KMS-11 (cell line): ENCODE results near the gene KCTD3.

ENCODE experiments used
- H2AFZ ChIP-seq: fragments of 200-600 bp; sonication (generic); 2 replicates; pipeline ENCODE4 v1.6.1; 2016; ENCODE audit warnings: antibody characterized with exemption, mixed run types, low read depth
- H3K27ac ChIP-seq: fragments of 200-600 bp; sonication (generic); 2 replicates; pipeline ENCODE4 v1.6.1; 2016; ENCODE audit warnings: mild to moderate bottlenecking, mixed run types
- H3K27me3 ChIP-seq: fragments of 200-600 bp; sonication (generic); 2 replicates; pipeline ENCODE4 v1.6.1; 2017; ENCODE audit warnings: mild to moderate bottlenecking, low read depth, mixed run types, moderate library complexity; ENCODE audit not compliant: insufficient read depth
- H3K36me3 ChIP-seq: fragments of 200-600 bp; sonication (generic); 2 replicates; pipeline ENCODE4 v1.6.1; 2017; ENCODE audit warnings: mild to moderate bottlenecking, mixed run types; ENCODE audit not compliant: insufficient read depth
- H3K4me1 ChIP-seq: fragments of 200-600 bp; sonication (generic); 2 replicates; pipeline ENCODE4 v1.6.1; 2016; ENCODE audit warnings: mild to moderate bottlenecking, low read depth, mixed run types; ENCODE audit not compliant: poor library complexity, severe bottlenecking
- H3K4me2 ChIP-seq: fragments of 200-600 bp; sonication (generic); 2 replicates; pipeline ENCODE4 v1.7.0; 2016; ENCODE audit warnings: mild to moderate bottlenecking, mixed run types
- H3K4me3 ChIP-seq: fragments of 200-600 bp; sonication (generic); IDR thresholded peaks from 2 replicates; pipeline ENCODE4 v1.6.1; 2017; ENCODE audit warnings: low read depth, low read length, mixed read lengths; ENCODE audit not compliant: insufficient read depth
- H3K79me2 ChIP-seq: fragments of 200-600 bp; sonication (generic); 2 replicates; pipeline ENCODE4 v1.6.1; 2016; ENCODE audit warnings: low read depth, mixed run types; ENCODE audit not compliant: insufficient read depth
- H3K9ac ChIP-seq: fragments of 200-600 bp; sonication (generic); 2 replicates; pipeline ENCODE4 v1.6.1; 2016; ENCODE audit warnings: mild to moderate bottlenecking, mixed run types
- H4K20me1 ChIP-seq: fragments of 200-600 bp; sonication (generic); 2 replicates; pipeline ENCODE4 v1.6.1; 2016; ENCODE audit warnings: mild to moderate bottlenecking, mixed run types; ENCODE audit not compliant: insufficient read depth
- TF ChIP-seq, protein P1 (sequence below): fragments of 200-600 bp; sonication (generic); conservative IDR thresholded peaks from 2 replicates; pipeline ENCODE4 v1.6.1; 2017; ENCODE audit warnings: low read depth, mild to moderate bottlenecking, antibody characterized with exemption, low read length, moderate library complexity, mixed read lengths

Gene KCTD3

GRCh38 chr1:215569986-215570824 is 3.1 kb downstream of the KCTD3 start:
- TF ChIP-seq, protein P1, sequence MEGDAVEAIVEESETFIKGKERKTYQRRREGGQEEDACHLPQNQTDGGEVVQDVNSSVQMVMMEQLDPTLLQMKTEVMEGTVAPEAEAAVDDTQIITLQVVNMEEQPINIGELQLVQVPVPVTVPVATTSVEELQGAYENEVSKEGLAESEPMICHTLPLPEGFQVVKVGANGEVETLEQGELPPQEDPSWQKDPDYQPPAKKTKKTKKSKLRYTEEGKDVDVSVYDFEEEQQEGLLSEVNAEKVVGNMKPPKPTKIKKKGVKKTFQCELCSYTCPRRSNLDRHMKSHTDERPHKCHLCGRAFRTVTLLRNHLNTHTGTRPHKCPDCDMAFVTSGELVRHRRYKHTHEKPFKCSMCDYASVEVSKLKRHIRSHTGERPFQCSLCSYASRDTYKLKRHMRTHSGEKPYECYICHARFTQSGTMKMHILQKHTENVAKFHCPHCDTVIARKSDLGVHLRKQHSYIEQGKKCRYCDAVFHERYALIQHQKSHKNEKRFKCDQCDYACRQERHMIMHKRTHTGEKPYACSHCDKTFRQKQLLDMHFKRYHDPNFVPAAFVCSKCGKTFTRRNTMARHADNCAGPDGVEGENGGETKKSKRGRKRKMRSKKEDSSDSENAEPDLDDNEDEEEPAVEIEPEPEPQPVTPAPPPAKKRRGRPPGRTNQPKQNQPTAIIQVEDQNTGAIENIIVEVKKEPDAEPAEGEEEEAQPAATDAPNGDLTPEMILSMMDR, result no peak
- Histone ChIP-seq H3K27ac (no peak overlapping the region), H3K9ac (no peak overlapping the region), H3K79me2 (peaks cover 66% of the 10 kb centered on the region), H3K4me1 (peaks cover 46% of the 10 kb centered on the region), H2AFZ (no peak overlapping the region), H4K20me1 (peaks cover 17% of the 10 kb centered on the region; the same call in 1 of the 2 replicates), H3K27me3 (no peaks in the 10 kb centered on the region), H3K36me3 (no peaks in the 10 kb centered on the region), H3K4me3 (no peak overlapping the region), H3K4me2 (peak overlapping the region; percentile 95)

DNA sequence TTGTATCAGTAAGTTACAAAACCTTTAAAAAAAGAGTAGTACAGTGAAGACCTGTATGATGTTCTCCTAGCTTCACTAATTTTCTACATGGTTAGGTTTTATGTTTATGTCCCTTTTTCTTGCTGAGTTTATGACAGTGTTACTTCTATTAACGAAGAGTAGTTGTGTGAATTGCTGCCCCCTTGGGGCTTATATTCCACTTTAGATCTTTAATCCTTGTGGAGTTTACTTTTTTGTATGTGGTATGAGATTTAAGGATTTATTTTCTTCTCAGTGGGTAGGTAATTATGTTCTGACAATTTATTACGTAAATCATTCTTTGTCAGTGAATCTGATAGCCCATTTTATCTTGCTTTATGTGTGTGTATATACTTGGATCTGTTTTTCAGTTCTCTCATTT is 14.8 kb downstream of the KCTD3 start:
- no peaks in the 10 kb centered on the region for H3K79me2 ChIP-seq
- H3K9ac ChIP-seq, result no peak overlapping the region
- TF ChIP-seq, protein P1, result no peak
- H3K4me2 ChIP-seq, result no peak overlapping the region
- peaks cover 4% of the 10 kb centered on the region for H3K36me3 ChIP-seq
- H3K4me3 ChIP-seq, result no peak overlapping the region
- H4K20me1 ChIP-seq, result no peaks in the 10 kb centered on the region
- no peak overlapping the region for H3K27ac ChIP-seq
- H3K4me1 ChIP-seq, result no peaks in the 10 kb centered on the region
- H2AFZ ChIP-seq, result no peak overlapping the region
- no peaks in the 10 kb centered on the region for H3K27me3 ChIP-seq

DNA sequence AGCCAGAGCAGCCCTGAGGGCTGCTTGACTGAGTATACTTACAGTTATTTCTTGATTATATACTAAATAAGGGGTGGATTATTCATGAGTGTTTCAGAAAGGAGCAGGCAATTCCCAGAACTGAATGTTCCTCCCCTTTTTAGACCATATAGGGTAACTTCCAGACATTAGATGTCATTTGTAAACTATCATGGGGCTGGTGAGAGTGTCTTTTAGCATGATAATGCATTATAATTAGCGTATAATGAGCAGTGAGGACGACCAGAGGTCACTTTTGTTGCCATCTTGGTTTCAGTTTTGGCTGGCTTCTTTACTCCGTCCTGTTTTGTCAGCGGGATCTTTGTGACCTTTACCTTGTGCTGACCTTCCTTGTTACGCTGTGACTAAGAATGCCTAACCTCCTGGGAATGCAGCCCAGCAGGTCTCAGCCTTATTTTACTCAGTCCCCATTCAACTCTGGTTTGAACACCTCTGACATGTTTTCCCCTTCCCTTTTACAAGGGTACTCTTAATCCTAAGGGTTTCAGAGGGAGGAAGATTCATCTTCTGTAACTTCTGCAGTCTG is 16.2 kb downstream of the KCTD3 start:
- Histone ChIP-seq H2AFZ (no peak overlapping the region), H3K9ac (no peak overlapping the region), H4K20me1 (no peaks in the 10 kb centered on the region), H3K36me3 (peaks cover 4% of the 10 kb centered on the region), H3K4me2 (no peak overlapping the region), H3K79me2 (no peaks in the 10 kb centered on the region), H3K27ac (no peak overlapping the region), H3K4me1 (no peaks in the 10 kb centered on the region), H3K4me3 (no peak overlapping the region), H3K27me3 (no peaks in the 10 kb centered on the region)
- TF ChIP-seq, protein P1, result no peak

GRCh38 chr1:215584389-215584788 is 17.3 kb downstream of the KCTD3 start:
- no peak overlapping the region for H3K4me3 ChIP-seq
- no peak overlapping the region for H3K4me2 ChIP-seq
- no peak overlapping the region for H3K9ac ChIP-seq
- H3K36me3 ChIP-seq, result peaks cover 4% of the 10 kb centered on the region; the same call in 1 of the 2 replicates
- no peak overlapping the region for H2AFZ ChIP-seq
- no peaks in the 10 kb centered on the region for H3K4me1 ChIP-seq
- H3K27ac ChIP-seq, result no peak overlapping the region
- no peaks in the 10 kb centered on the region for H4K20me1 ChIP-seq
- TF ChIP-seq, protein P1, result no peak
- H3K27me3 ChIP-seq, result no peaks in the 10 kb centered on the region
- H3K79me2 ChIP-seq, result no peaks in the 10 kb centered on the region
